Adipocyte (in vitro differentiated cells): ENCODE results near the gene TRAF2.
A peak's percentile ranks its signal among the peaks of the same experiment; 100 is the strongest.

Experiments
- DNase-seq: peaks from one replicate; pipeline ENCODE4 v3.0.0-alpha.2; 2015; ENCODE audit warnings: low read depth
- H3K27me3 ChIP-seq: replicated peaks from 2 replicates; pipeline ENCODE4 v1.7.0; 2013; ENCODE audit warnings: mild to moderate bottlenecking, low read length, moderate library complexity; ENCODE audit not compliant: control insufficient read depth, insufficient read depth
- H3K36me3 ChIP-seq: 2 replicates; pipeline ENCODE4 v1.7.0; 2013; ENCODE audit warnings: low read length, mild to moderate bottlenecking, moderate library complexity; ENCODE audit not compliant: control insufficient read depth, insufficient read depth, severe bottlenecking
- H3K4me1 ChIP-seq: 2 replicates; pipeline ENCODE4 v1.7.0; 2013; ENCODE audit warnings: mild to moderate bottlenecking, low read length, moderate library complexity; ENCODE audit not compliant: control insufficient read depth, insufficient read depth
- H3K4me3 ChIP-seq: 2 replicates; pipeline ENCODE4 v1.7.0; 2013; ENCODE audit warnings: mild to moderate bottlenecking, low read length, moderate library complexity
- H3K9ac ChIP-seq: 2 replicates; pipeline ENCODE4 v1.7.0; 2013; ENCODE audit warnings: mild to moderate bottlenecking, low read length, moderate library complexity
- H3K9me3 ChIP-seq: 2 replicates; pipeline ENCODE4 v1.7.0; 2013; ENCODE audit warnings: mild to moderate bottlenecking, low read length, moderate library complexity; ENCODE audit not compliant: control insufficient read depth

TRAF2 gene

DNA sequence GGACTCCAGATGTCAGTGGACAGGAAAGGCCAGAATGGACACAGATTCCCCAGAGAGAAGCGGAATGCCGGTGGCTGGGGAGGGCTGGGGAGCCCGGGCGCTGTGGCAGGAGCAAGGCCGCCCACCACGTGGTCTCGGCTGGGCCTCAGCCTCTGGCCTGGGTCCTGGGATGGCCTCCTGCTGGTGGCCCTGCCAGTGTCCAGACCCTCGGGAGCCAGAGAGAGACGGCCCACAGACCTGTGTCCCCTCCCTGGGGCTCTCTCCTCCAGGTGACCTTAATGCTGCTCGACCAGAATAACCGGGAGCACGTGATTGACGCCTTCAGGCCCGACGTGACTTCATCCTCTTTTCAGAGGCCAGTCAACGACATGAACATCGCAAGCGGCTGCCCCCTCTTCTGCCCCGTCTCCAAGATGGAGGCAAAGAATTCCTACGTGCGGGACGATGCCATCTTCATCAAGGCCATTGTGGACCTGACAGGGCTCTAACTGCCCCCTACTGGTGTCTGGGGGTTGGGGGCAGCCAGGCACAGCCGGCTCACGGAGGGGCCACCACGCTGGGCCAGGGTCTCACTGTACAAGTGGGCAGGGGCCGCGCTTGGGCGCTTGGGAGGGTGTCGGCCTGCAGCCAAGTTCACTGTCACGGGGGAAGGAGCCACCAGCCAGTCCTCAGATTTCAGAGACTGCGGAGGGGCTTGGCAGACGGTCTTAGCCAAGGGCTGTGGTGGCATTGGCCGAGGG is 39.3 kb downstream of the TRAF2 start:
- Histone ChIP-seq H3K27me3 (no peaks in the 10 kb centered on the region), H3K36me3 (peaks cover 35% of the 10 kb centered on the region)
- no peak for DNase-seq

DNA sequence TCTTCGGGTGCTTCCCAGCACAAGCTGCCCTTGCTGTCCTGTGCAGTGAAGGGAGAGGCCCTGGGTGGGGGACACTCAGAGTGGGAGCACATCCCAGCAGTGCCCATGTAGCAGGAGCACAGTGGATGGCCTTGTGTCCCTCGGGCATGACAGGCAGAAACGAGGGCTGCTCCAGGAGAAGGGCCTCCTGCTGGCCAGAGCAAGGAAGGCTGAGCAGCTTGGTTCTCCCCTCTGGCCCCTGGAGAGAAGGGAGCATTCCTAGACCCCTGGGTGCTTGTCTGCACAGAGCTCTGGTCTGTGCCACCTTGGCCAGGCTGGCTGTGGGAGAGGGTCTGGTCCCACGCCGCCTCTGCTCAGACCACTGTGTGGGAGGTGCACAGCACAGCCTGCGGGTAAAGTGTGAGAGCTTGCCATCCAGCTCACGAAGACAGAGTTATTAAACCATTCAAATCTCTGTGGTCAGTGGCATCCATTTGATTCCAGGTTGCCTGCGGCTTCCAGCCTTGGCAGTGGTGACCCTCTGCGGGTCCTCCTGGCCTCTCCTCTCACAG is 39.9 kb downstream of the TRAF2 start:
- Histone ChIP-seq H3K9me3 (no peaks in the 10 kb centered on the region), H3K4me3 (no peak overlapping the region), H3K4me1 (peaks cover 5% of the 10 kb centered on the region), H3K9ac (no peak overlapping the region), H3K27me3 (no peaks in the 10 kb centered on the region), H3K36me3 (peaks cover 29% of the 10 kb centered on the region)
- DNase-seq = no peak

More for the DNA sequence above, 39.3 kb downstream of the TRAF2 start:
- peaks cover 5% of the 10 kb centered on the region for H3K4me1 ChIP-seq
- H3K9me3 ChIP-seq = no peaks in the 10 kb centered on the region
- no peak overlapping the region for H3K4me3 ChIP-seq
- H3K9ac ChIP-seq = no peak overlapping the region

DNA sequence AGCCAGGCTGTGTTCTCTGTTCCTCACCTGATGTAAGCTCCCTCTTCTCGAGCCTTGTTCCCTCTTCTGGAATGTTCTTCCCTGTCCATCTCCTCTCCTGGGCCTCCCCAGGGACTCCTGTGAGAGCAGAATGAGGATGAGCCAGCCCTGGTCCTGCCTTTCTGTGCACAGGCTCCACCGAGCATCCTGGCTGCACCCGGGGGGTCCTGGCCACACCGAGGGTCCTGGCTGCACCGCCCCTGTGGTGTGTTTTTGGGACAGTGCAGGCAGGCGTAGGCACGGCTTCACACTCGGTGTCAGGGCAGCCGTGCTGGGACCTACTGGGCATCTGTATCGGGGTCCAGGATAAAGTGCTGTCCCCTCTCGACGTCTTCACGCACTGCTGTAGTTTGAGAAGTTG is 40.4 kb downstream of the TRAF2 start:
- no peak overlapping the region for H3K9ac ChIP-seq
- no peaks in the 10 kb centered on the region for H3K27me3 ChIP-seq
- H3K4me1 ChIP-seq = peaks cover 9% of the 10 kb centered on the region
- no peak overlapping the region for H3K4me3 ChIP-seq
- H3K36me3 ChIP-seq = peaks cover 29% of the 10 kb centered on the region
- H3K9me3 ChIP-seq = no peaks in the 10 kb centered on the region
- DNase-seq = no peak

DNA sequence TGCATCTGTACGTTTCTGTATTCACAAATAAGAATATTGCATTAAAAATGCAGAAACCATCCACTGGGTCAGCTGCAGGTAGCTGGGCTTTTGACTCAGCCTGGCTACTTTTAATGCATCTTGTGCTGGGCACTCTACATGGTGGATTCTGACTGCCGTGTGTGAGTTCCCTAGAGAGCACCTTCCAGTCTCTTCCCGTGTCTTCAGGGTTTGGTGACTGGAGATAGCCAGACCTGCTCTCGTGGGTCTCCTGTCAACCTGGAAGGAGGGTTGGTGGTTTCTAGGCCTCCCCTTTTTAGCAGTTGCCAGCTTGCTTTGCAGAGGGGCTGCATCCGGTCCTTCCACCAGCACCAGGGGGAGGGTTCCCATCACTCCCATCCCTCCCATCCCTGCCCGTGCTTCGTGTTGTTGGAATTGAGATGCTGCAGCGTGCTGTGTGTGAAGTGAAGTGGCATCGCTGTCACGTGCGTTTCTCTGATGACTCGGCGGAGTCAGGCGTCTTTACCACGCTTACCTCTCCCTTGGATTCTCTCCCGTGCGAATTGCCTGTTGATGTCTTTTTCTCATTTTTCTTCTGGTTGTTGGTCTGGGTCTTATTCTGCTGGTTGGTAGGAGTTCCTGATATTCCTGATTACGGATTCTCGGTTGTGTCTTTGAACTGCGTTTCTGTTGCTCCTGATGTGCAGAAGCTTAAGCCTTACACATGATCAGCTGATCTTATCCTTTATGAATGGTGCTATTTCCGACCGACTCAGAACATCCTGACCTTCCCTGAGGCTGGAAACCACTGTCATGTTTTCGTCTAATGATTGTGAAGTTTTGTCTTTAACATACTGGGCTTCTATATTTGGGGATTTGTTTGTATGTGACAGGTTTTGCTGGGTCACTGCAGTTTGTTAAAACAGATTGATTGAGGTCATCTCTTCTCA is 41.3 kb downstream of the TRAF2 start:
- H3K36me3 ChIP-seq = peaks cover 24% of the 10 kb centered on the region
- no peak for DNase-seq
- peaks cover 11% of the 10 kb centered on the region for H3K4me1 ChIP-seq
- H3K4me3 ChIP-seq = no peak overlapping the region
- no peaks in the 10 kb centered on the region for H3K9me3 ChIP-seq
- no peak overlapping the region for H3K9ac ChIP-seq
- no peaks in the 10 kb centered on the region for H3K27me3 ChIP-seq

DNA sequence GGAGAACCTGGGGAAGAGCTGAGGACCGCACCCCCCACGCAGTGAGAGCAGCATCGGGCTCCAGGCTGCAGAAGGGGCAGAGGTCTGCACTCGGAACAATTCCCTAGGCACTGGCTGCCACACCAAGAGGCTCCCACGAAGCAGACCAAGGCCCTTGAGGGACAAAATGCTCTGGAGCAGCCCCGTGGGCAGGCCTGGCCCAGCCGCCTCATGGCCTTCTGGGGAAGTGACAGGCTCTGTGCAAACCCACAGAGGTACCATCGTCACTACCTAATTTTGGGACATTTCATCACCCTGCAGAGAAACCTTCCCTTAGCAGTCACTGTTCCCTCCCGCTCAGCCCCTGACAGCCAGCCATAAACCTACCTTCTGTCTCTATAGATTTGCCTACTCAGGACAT is 42.3 kb downstream of the TRAF2 start:
- no peak for DNase-seq
- peaks cover 12% of the 10 kb centered on the region for H3K4me1 ChIP-seq
- no peak overlapping the region for H3K9ac ChIP-seq
- H3K36me3 ChIP-seq = peaks cover 24% of the 10 kb centered on the region
- no peaks in the 10 kb centered on the region for H3K9me3 ChIP-seq
- H3K4me3 ChIP-seq = no peak overlapping the region
- no peaks in the 10 kb centered on the region for H3K27me3 ChIP-seq

DNA sequence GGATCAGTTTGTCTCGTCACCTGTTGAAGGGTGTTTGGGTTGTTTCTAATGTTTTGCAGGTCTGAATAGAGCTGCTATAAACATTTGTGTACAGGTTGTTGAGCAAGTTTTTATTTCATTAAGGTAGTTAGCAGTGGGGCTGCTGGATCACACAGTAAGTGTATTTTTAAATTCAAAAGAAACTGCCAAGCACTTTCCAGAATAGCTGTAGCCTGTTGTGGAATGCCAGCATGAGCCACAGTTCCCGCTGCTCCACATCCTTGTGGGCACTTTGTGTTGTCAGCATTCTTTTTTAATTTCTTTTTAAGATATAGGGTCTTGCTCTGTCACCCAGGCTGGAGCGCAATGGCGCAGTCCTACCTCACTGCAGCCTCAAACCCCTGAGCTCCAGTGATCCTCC is 43.7 kb downstream of the TRAF2 start:
- H3K4me3 ChIP-seq = no peak overlapping the region
- no peak overlapping the region for H3K9ac ChIP-seq
- peaks cover 17% of the 10 kb centered on the region for H3K36me3 ChIP-seq
- H3K27me3 ChIP-seq = no peaks in the 10 kb centered on the region
- no peaks in the 10 kb centered on the region for H3K9me3 ChIP-seq
- DNase-seq = no peak
- peaks cover 12% of the 10 kb centered on the region for H3K4me1 ChIP-seq

DNA sequence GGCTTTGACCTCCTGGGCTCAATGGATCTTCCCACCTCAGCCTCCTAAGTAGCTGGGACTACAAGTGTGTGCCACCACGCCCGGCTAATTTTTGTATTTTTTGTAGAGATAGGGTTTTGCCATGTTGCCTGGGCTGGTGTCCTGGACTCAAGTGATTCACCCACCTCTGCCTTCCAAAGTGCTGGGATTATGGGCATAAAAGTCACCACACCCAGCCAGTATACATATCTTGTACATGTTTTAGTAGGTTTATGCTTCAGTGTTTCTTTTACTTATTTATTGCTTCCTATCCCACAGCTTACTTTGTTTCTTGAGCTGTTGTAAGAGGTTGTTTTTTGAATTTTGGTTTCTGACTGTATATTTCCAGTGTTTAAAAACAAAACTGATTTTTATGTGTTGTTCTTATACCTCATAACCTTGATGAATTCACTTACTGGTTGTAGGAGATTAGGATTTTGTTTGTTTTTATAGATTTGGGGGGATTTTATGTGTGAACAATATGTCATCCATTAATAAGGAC is 45.4 kb downstream of the TRAF2 start:
- H3K9ac ChIP-seq = peak overlapping the region; percentile 66
- no peak for DNase-seq
- H3K36me3 ChIP-seq = peaks cover 5% of the 10 kb centered on the region
- H3K9me3 ChIP-seq = no peaks in the 10 kb centered on the region
- no peaks in the 10 kb centered on the region for H3K27me3 ChIP-seq
- H3K4me3 ChIP-seq = no peak overlapping the region
- peaks cover 12% of the 10 kb centered on the region for H3K4me1 ChIP-seq

DNA sequence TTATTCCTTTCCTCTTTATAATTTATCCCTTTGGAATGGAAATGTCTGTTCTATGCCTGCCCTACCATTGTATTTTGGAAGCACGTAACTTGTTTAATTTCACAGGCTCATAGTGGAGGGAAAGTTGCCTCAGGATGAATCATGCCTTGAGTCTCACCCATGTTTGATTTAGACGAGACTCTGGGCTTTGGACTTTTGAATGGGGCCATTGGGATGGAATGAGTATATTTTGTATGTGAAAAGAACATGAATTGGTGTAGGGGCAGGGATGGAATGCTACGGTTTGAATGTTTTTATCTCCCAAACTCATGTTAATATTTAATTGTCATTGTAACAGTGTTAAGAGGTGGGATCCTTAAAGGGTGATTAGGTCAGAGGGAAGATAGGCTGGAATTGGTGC is 48.0 kb downstream of the TRAF2 start:
- Histone ChIP-seq H3K9ac (no peak overlapping the region), H3K36me3 (peaks cover 3% of the 10 kb centered on the region), H3K4me3 (no peak overlapping the region), H3K4me1 (peaks cover 22% of the 10 kb centered on the region), H3K27me3 (no peaks in the 10 kb centered on the region), H3K9me3 (no peaks in the 10 kb centered on the region)
- DNase-seq = no peak

DNA sequence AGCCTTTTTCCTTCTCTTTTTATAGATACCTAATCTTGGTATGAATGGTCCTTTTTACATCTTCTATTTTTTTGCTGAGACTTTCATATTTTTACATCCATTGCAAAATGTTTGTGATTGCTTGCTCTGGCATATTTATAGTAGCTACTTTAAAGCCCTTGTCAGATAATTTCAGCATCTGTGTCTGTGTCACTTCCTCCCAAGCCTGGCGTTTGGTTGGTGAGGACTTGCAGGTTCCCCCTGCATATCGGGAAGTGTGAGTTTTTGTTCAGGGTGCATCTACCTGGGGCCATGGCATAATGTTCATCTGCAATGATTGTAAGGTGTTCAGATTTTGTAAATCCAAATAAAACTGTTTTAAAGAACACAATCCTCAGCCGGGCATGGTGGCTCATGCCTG is 49.3 kb downstream of the TRAF2 start:
- H3K4me1 ChIP-seq = peaks cover 25% of the 10 kb centered on the region
- no peaks in the 10 kb centered on the region for H3K9me3 ChIP-seq
- peaks cover 14% of the 10 kb centered on the region for H3K36me3 ChIP-seq
- H3K27me3 ChIP-seq = no peaks in the 10 kb centered on the region
- no peak overlapping the region for H3K9ac ChIP-seq
- no peak overlapping the region for H3K4me3 ChIP-seq
- no peak for DNase-seq

DNA sequence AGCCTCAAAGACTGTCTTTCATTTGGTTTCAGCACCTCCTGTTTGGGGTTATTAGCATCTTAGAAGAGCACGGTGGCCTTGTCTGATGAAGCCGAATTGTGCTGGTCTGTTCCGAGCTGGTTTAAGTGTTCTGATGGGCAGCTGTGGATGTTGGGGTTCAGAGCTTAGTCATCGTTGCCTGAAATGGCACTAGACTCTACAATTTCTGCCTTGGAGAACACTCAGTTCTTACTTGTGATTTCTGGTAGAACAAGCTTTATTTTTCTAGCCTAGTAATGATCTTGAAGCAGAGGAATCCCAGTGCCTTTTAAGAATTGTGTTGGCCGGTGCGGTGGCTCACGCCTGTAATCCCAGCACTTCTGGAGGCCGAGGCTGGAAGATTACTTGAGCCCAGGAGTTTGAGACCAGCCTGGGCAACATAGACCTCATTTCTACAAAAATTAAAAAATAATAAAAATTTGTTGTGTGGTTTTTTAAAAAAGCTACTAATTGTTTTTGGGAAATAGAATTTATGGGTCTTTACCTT is 50.4 kb downstream of the TRAF2 start:
- no peak for DNase-seq
- Histone ChIP-seq H3K36me3 (peaks cover 25% of the 10 kb centered on the region), H3K9me3 (no peaks in the 10 kb centered on the region), H3K9ac (no peak overlapping the region), H3K27me3 (no peaks in the 10 kb centered on the region), H3K4me1 (peaks cover 21% of the 10 kb centered on the region), H3K4me3 (no peak overlapping the region)
